Subcutaneous adipose tissue (tissue), 4 donors: ENCODE data around the gene KCNIP1. TPM values are rescaled to one million over a fixed set of nuclear protein-coding genes. Genes with fewer than 3 reads are reported as not detected.

Experiments
- total RNA-seq, 4 donors: library from RNA; depleted of rRNA; stranded (reverse); fragments of >200 nt; gene quantifications; one replicate each; pipeline ENCODE4 v1.1.0, GENCODE V29; 2016
- TF ChIP-seq, protein P1 (sequence below): fragments of 450-650 bp; IDR thresholded peaks from one replicate; pipeline ENCODE4 v1.5.1; 2016; ENCODE audit warnings: low read depth, mild to moderate bottlenecking, control low read depth, antibody characterized with exemption, moderate library complexity

Gene KCNIP1
- total RNA-seq, 4 donors from 2014 or later: 6.4 TPM; not detected in 3

- TF ChIP-seq, protein P1, sequence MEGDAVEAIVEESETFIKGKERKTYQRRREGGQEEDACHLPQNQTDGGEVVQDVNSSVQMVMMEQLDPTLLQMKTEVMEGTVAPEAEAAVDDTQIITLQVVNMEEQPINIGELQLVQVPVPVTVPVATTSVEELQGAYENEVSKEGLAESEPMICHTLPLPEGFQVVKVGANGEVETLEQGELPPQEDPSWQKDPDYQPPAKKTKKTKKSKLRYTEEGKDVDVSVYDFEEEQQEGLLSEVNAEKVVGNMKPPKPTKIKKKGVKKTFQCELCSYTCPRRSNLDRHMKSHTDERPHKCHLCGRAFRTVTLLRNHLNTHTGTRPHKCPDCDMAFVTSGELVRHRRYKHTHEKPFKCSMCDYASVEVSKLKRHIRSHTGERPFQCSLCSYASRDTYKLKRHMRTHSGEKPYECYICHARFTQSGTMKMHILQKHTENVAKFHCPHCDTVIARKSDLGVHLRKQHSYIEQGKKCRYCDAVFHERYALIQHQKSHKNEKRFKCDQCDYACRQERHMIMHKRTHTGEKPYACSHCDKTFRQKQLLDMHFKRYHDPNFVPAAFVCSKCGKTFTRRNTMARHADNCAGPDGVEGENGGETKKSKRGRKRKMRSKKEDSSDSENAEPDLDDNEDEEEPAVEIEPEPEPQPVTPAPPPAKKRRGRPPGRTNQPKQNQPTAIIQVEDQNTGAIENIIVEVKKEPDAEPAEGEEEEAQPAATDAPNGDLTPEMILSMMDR: no peak
These were observed 61.3 kb downstream of the KCNIP1 start for GRCh38 chr5:170565072-170565471.

- TF ChIP-seq, protein P1: no peak
These were observed 65.3 kb downstream of the KCNIP1 start for GRCh38 chr5:170569101-170569500.

GRCh38 chr5:170570476-170570875 is 66.7 kb downstream of the KCNIP1 start:
- TF ChIP-seq, protein P1: no peak

GRCh38 chr5:170571281-170571731 is 67.5 kb downstream of the KCNIP1 start:
- TF ChIP-seq, protein P1: no peak

DNA sequence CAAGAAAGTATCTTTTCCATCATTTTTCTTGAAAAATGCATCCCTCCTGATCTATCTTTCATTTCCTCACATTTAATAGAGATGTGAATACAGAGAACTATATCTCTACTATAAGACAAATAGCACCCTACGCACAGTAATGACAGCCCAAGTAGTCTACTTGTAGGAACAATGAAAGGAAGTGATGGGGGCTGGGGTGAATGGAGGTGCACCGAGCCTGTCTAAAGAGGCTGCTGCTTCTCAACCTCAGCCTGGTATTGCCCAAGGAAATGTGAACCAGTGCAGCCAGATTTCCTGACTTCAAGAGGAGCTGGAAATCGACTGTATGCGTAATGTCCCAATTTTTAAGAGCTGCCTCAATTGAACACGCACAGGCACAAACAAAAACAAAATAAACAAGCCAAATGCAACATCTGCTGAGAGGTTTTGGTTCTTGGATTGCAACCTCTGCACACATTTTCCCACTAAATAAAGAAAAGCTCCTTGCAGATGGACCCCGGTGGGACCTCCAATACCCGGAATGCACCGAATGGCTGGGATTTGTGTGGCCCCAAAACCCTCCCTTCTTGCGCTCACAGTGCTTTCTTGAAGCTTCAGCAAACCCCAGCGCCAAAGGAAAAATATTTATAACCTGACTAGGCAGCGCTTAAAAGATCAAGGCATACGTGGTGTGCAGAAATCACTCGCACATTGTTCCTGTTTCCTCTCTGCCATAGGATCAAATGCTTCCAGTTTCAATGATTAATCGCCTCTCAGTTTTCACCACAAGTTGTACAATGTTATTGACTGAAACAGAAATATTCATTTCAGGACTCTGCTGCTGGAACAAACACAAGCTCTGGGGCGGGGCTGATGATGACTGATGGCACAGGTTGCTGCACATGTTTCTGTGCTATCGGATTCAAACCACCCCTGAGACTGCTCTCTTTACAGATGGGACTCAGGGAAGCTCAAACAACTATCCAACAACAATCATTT is 68.3 kb downstream of the KCNIP1 start:
- TF ChIP-seq, protein P1: no peak

GRCh38 chr5:170573114-170573513 is 69.3 kb downstream of the KCNIP1 start:
- TF ChIP-seq, protein P1: no peak

GRCh38 chr5:170573660-170574059 is 69.8 kb downstream of the KCNIP1 start:
- TF ChIP-seq, protein P1: no peak
